GM18868 (cell line): Measurements from ENCODE around the gene SLC5A1.

Source experiments
- ATAC-seq: cut with Tn5 transposase; IDR thresholded peaks from one replicate; pipeline ENCODE4 v1.9.1; 2021; ENCODE audit warnings: mild to moderate bottlenecking, moderate library complexity; ENCODE audit not compliant: unreplicated experiment

Gene SLC5A1

GRCh38 chr22:32050678-32051515, 7.8 kb downstream of the SLC5A1 start:
- ATAC-seq = peak; percentile 43

- ATAC-seq = no peak
Observed at GRCh38 chr22:32052244-32052643, 9.2 kb downstream of the SLC5A1 start.

GRCh38 chr22:32052936-32053791, 10.1 kb downstream of the SLC5A1 start:
- ATAC-seq = no peak

- ATAC-seq = no peak
Observed at GRCh38 chr22:32055069-32055468, 12.0 kb downstream of the SLC5A1 start.

GRCh38 chr22:32058656-32059260, 15.7 kb downstream of the SLC5A1 start:
- no peak for ATAC-seq

- ATAC-seq = no peak
Observed at GRCh38 chr22:32059426-32059825, 16.4 kb downstream of the SLC5A1 start.

GRCh38 chr22:32063701-32064100, 20.6 kb downstream of the SLC5A1 start:
- ATAC-seq = no peak

GRCh38 chr22:32066820-32067219, 23.8 kb downstream of the SLC5A1 start:
- ATAC-seq = no peak

- no peak for ATAC-seq
Observed at GRCh38 chr22:32067613-32068012, 24.6 kb downstream of the SLC5A1 start.

- no peak for ATAC-seq
Observed at GRCh38 chr22:32069579-32070372, 26.7 kb downstream of the SLC5A1 start.

GRCh38 chr22:32073262-32073661, 30.2 kb downstream of the SLC5A1 start:
- no peak for ATAC-seq

GRCh38 chr22:32073823-32074380, 30.8 kb downstream of the SLC5A1 start:
- no peak for ATAC-seq

GRCh38 chr22:32075997-32076760, 33.1 kb downstream of the SLC5A1 start:
- ATAC-seq = no peak

GRCh38 chr22:32076761-32077084, 33.7 kb downstream of the SLC5A1 start:
- no peak for ATAC-seq

- ATAC-seq = no peak
Observed at GRCh38 chr22:32077151-32077550, 34.1 kb downstream of the SLC5A1 start.

GRCh38 chr22:32079130-32080089, 36.3 kb downstream of the SLC5A1 start:
- no peak for ATAC-seq

- ATAC-seq = no peak
Observed at GRCh38 chr22:32080904-32081303, 37.8 kb downstream of the SLC5A1 start.

GRCh38 chr22:32082331-32082730, 39.3 kb downstream of the SLC5A1 start:
- no peak for ATAC-seq

GRCh38 chr22:32083000-32083399, 39.9 kb downstream of the SLC5A1 start:
- no peak for ATAC-seq
